Fibroblast of skin of left quadriceps (primary cell): ENCODE measurements around the gene TLL1.
A peak's percentile ranks its signal among the peaks of the same experiment; 100 is the strongest.

Source experiments
- DNase-seq, 2 experiments: peaks; one replicate each; pipeline ENCODE4 v3.0.0-alpha.2; 2013; ENCODE audit warnings: low read depth in 2 of 2

The TLL1 gene

DNA sequence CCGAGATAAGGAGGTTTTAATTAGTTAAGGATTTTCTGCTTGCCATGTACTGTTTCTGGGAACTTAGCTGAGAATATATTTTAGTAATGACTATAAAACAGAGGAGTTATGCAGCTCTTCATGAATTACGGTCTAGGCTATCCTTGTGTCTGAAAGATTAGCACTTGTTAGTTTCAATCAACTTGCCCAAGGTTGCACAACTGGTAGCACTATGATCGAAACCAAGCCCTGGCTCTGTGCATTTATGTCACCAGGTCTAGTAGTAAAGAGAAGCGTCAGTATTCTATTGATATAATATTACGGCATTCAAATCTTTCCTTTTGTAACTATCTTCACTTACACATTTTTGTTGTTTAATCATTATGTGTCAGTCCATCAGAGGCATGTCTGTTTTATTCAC is 176.0 kb downstream of the TLL1 start:
- no peak for DNase-seq

DNA sequence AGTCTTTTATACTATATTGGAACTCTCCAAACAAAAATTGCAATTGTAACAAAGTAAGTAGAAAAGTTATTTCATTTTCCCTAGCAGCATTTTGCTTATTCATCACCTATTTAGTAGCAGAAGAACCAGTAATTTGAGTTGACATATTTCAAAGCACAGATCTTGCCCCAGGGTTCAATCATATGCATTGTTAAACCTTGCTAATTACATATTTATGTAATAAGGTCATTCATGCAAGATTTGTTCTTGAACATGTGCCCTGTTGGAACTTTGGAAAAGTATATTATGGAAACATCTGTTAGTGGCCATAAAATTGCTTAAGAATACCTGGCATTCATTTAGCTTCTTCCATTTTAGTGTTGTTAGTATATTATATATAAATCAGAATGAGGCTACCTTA is 191.7 kb downstream of the TLL1 start:
- no peak for DNase-seq

DNA sequence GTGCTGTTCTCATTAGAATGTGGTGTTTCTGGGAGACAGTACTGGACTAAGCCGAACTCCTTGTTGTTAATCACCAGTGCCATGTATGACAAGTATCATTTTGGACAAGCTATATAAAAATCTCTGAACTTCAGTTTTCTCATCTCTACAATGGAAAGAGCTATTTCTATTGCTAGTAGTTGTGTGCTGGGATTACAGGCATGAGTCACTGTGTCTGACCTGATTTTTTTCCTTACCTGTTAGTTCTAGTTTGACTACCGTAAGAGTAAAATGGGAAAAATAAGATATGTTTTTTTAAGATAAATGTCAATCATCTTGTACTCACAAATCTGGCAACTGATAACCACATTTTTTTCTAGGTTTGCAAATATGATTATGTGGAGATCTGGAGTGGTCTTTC is 192.3 kb downstream of the TLL1 start:
- no peak for DNase-seq

- DNase-seq = no peak
Measured at GRCh38 chr4:166066936-166067335, 193.9 kb downstream of the TLL1 start.

- DNase-seq = no peak
Measured at GRCh38 chr4:166067915-166068314, 194.9 kb downstream of the TLL1 start.

- DNase-seq = no peak
Measured at GRCh38 chr4:166073783-166074182, 200.7 kb downstream of the TLL1 start.

GRCh38 chr4:166075599-166075998 is 202.6 kb downstream of the TLL1 start:
- DNase-seq = no peak

DNA sequence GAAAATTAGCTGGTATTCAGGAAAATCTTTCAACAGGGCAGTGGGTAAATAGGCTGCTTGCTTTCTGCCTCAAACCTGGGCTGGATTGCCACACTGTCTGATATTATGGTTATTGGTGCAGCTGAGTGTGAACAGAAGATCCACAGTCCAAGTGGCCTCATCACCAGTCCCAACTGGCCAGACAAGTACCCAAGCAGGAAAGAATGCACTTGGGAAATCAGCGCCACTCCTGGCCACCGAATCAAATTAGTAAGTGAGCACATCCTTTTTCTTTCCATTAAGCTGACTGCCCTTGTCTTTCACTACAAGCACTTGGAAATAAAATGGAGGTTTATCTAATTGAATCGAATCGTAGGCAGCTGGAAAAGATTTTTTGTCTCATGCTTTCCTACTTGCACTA is 204.7 kb downstream of the TLL1 start:
- DNase-seq = no peak

GRCh38 chr4:166078383-166078782 is 205.3 kb downstream of the TLL1 start:
- no peak for DNase-seq

DNA sequence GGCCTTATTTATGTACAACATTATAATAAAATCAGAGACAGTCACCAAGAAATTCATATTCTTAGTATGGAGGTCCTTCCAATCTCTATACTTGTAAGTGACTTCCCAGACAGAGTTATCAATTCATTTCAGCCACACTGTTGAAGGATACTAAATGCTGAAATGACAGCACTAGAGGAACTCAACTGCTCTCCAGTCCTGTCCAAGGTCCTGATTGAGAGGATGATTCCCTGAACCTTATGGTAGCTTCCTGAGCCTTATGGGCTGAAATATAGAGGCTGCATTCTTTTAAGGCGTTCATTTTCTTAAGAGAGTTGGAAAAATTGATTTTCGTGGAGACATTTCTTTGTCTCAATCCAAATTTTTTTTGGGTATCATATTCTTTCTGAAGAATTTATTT is 205.9 kb downstream of the TLL1 start:
- peak in 1 of 2 experiments; percentile 4 for DNase-seq

GRCh38 chr4:166087569-166087968 is 214.5 kb downstream of the TLL1 start:
- no peak for DNase-seq

DNA sequence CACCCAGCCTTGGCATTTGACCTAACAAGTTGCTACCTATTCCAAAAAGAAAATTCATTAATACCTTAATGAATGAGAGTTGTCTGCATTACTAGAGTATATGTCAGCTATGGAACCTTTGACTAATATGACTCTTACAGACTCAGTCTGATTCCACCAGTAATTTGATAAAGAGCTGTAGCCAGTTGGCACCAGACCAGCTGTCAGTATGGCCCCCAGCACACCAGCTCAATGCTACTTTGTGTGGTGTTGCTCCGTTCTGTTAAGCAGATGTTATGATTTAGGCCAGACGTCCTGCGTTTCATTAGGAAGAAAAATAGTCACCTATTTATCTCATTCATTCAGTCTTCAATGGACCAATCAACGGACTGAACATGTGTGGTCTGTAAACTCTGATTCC is 215.5 kb downstream of the TLL1 start:
- DNase-seq = no peak

DNA sequence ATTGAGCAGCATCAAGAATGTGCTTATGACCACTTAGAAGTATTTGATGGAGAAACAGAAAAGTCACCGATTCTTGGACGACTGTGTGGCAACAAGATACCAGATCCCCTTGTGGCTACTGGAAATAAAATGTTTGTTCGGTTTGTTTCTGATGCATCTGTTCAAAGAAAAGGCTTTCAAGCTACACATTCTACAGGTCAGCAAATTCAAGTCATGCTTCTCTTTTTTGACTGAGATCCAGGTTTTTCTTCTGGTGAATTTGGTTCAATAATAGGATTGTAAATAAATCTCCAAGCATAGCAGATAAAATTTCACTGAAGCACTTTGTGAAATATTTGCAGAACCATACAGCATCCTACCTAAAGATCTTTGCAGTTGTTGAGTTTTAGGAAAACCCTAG is 218.1 kb downstream of the TLL1 start:
- DNase-seq = no peak

DNA sequence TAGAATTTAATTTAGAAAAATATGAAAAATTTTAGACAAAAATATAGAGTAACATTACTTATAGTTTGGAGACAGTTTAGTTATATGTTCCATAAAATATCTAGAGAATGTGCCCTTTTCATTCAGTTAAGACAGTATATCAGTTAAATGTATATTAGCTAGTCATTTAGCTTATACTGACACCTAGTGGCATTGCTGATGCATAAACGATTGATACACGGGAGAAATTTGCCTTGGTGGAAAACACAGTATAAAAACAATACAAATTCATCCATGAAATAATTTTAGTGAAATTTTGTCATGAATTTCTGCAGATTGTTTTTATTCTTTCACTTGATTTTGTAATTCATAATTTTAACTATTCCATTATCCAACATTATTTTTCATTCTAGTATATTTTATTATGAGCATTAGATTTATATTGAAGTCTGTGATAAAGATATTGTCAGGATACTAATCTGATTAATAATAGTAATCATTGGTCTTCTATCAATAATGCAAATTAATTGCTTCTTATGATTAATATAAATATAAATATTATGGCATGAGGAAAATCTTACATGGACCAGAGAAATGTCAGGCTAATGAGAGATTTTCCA is 219.0 kb downstream of the TLL1 start:
- peak; percentile 24 to 27 for DNase-seq

DNA sequence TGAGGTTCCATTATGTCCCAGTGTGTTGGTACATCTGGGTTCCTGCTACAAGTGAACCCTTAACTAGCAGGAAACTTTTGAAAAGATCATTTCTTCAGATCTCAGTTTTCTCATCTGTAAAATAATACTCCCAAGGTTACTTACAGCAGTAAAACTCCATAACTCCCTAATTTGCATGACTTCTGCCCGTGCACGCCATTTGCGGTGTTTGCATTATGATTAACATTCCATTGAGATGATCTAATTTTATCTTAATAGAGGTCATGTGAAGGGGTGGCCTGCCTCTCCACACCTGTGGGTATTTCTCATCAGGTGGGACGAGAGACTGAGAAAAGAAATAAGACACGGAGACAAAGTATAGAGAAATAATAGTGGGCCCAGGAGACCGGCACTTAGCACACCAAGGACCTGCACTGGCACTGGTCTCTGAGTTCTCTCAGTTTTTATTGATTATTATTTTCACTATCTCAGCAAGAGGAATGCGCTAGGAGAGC is 219.8 kb downstream of the TLL1 start:
- DNase-seq = no peak

DNA sequence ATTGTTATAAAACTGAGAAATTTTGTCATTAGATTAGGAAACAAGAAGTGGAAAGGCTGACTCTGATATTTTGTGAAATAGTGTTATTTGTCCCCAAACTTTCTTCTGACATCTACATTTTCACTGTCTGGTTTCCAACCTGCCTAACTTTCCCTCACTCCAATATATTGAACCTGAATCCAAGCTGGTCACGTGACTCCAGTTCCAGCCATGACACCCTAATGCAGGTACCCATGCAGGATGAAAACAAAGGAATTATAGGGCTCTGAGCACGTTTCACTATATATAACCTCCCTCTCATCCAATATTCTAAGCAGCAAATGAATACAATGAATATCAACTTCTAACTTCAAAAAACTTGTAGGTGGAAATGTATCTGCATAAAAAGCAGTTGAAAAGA is 231.6 kb downstream of the TLL1 start:
- no peak for DNase-seq

DNA sequence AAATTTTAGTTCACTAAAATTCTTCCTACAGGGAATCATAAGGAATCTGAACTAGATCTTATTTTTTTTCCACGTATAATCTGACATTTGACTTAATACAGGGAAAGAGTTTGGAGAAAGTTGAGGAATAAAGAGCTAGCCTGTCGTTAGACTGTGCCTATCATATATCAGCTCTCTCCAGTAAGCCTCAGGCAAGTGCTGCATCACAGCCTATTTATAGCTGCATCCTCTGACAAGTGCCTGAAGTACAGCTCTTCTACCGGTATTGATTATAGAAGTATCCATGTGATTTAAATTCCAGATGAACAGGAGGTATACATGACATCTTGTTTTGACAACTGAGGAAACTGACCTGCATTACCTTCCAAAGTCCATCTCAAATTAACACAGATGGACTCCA is 248.9 kb downstream of the TLL1 start:
- DNase-seq = no peak

DNA sequence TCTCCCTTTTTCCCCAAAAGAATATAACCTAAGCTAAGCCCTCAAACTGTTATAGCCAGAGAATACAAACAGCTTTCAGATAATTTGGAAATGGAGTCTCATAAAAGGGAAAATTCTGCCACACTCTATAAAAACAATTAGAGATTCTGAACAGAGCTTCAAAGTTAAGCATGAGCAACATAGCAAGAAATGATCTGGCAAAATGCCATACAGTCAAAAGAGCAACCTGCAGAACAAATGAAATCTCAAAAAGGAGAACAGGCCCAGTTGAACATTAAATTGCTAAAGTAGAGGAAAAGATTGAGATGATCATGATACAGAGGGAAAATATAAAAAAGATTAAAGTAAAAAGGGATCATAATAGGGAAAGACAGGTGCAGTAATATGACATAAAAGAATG is 250.5 kb downstream of the TLL1 start:
- DNase-seq = no peak

DNA sequence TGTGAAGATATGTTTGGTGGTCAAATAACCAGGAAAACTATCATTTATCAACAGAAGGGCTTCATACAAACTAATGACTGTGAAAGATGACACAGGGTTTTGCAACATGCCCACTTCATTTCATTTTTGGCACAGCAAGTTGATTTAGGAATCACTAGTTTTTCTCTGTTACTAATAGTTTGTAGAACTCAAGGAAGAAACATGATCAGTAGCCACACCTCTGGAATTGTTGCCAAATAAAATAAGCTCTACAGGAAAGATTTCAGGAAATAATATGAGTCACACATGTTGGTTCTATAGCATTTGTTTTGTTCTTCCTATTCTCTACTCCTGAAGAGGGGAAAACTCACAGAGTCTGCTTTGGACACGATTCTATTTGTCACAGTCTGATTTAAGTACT is 255.4 kb downstream of the TLL1 start:
- DNase-seq = peak; percentile 7 to 16

GRCh38 chr4:166134285-166134684 is 261.2 kb downstream of the TLL1 start:
- DNase-seq = no peak

GRCh38 chr4:166140951-166141350 is 267.9 kb downstream of the TLL1 start:
- no peak for DNase-seq

DNA sequence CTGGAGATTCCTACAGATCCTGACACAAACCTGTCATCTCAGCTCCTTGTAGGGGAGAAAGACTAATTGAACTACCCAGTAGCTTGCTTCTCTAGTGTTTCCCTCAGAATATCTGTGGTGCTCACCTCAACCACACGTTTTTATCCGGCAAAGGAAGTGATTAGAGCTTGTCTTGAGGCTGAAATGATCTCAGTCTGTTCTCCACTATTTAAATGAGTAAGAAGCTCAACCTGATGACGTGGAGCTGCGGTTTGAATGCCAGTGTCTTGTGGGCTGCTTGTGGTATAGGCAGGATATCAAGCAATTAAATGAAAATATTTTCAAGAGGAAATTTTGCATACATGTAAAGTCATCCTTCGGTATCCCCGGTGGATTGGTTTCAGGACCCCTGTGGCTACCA is 270.2 kb downstream of the TLL1 start:
- DNase-seq = peak in 1 of 2 experiments; percentile 8

DNA sequence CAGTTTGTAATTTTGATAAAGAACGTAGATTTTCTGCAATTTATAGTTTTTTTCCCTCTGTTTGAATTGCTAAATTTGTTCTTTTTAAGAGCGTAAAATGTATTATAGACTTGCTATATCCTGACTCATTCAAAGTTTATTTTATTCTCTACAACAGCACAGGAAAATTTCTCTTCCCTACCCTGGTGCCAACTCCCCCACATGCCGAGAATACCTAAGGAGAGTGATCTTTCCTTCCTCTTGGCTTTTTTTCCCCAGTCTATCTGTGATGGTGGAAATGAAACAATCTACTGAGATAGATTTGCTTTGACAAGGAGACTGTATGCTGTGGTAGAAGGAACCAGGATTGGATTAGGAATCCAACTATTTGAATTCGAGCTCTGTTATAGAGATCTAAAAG is 271.6 kb downstream of the TLL1 start:
- DNase-seq = no peak

- no peak for DNase-seq
Measured at GRCh38 chr4:166146806-166147540, 273.9 kb downstream of the TLL1 start.
